Ureter (tissue), 1 donor: ENCODE measurements around the gene LTF. TPM values are rescaled to one million over a fixed set of nuclear protein-coding genes. Genes with fewer than 3 reads are reported as not detected.

Experiments
- DNase-seq: peaks from one replicate; pipeline ENCODE4 v3.0.0-alpha.2; 2020; ENCODE audit warnings: low spot score
- total RNA-seq: library from RNA; stranded (reverse); gene quantifications from one replicate; pipeline ENCODE4 v1.2.4, GENCODE V29; 2023
- donor health status: DM: yes; HTN: yes; CAD: no.

LTF gene
- total RNA-seq, 1 donor from 2014 or later, result 1.5 TPM

DNA sequence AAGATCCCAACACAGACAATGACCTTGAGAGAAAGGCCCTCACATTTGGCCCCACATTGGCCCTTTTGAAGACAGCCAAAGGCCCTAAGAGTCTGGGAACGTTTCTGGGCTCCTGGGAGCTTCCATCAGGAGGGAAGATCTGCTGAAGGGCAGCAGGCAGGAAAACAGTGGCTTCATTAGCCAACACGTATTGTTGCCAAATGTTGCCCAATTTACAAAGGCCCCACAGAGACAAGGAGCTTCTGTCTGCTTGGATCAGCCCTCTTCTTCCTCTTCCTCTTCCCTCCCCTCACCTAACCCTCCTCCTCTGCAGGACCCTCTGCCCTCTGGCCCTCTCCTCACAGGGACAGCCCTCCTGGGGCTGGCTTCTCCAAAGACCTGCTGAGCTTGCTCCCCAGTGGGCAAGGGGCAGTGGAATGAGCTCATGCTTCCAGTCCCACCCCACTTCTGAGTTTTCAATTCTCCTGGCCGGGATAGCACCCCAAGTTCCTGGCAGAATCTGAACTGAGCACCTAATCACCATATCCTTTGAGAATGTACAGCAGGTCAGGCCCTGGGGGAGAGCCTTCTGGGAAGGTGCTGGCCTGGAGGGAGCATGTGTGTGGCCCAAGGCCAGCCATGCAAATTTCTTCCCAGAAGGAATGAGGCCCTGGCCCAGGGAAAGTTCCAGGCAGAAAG lies 5.1 kb upstream of the LTF start:
- DNase-seq, result no peak

DNA sequence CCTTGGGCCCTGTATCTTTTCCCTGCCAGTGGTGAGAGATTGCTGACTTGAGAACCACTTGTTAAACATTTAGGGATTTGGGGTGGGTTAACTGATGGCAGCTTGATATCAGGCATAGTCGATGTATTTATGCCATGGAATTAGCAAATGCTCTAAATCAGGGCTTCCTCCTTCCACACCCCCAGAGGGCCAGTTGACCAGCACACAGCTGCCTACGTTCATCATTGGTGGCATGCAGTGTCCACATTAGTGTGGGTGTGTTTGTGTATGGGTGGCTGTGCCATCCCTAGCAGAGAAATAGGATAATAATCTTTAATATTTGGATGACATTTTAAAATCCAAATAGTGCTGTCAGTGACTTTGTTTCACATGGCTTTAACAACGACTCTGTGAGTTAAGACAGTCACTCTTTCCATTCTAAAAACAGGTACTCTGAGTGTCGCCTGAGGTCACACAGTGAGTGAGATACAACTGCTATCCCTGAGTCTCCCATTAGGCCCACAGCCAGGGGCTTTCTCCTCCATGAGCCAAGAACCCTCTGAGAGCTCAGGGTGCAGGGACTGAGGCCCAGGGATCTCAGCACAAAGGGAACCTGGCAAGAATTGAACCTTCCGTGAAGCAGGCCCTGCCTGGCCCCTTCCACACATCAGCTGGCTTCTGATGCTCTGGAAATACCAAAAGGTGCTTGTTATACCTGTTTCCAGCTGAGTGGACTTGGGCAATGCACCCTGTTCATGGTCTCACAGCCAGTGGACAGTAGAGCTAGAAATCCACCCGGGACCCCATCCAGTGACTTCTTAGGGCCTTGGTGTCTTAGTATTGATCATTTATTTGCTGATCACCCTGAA lies 4.3 kb upstream of the LTF start:
- no peak for DNase-seq

DNA sequence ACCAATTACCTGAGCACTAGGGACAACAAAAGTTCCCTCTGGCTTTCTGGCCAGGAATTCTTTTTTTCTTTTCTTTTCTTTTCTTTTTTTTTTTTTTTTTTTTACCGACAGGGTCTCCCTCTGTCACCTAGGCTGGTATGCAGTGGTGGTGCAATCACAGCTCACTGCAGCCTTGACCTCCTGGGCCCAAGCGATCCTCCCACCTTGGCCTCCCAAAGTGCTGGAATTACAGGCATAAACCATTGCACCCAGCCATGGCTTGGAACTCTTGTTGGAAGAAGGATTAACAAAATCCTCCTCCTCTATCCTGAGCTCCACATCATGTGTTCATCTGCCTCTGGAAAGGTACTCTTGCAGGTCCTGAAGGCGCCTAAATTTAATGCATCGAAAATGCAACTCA lies 2.9 kb upstream of the LTF start:
- no peak for DNase-seq

DNA sequence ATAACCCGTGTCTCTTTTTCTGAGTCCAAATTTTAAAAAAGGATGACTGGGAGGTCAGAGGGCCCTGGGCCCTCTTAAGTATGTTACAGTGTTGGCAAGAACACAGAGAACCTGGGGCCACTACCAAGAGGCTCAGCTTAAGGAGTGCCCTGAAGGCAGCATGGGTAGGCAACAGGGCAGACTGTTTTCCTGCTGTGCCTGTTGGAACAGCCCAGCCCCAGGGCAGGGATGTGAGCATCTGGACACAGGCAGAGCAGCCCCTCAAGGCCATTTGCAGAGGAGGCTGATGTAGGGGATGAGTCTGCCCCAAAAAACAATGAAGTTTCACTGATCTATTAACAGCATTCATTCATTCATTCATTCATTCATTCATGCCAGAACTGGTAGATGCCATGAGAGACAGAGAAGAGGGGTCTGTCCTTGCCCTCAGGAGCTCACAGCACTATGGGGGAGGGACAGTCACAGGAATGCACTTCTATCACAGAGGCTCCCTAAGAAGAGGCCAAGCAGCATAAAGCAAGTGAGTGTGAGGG lies 2.2 kb upstream of the LTF start:
- DNase-seq, result no peak

GRCh38 chr3:46466273-46466672 lies 1.6 kb upstream of the LTF start:
- DNase-seq, result no peak

DNA sequence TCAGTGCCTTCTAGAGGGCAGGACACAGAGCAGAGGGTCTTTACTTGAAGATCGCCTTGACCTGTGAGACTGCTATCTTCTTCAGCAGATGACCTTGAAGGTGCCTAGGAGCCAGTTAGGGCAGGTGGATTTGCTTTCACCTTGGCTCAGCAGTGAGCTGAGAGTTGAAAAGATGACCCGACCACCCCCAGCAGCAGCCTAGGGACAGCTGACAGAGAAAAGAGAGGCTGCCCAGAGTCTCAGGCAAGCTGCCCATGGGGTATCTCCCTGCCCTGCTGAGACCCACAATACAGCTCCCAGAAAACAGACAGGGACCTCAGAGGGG lies 453 bp upstream of the LTF start:
- DNase-seq, result no peak

DNA sequence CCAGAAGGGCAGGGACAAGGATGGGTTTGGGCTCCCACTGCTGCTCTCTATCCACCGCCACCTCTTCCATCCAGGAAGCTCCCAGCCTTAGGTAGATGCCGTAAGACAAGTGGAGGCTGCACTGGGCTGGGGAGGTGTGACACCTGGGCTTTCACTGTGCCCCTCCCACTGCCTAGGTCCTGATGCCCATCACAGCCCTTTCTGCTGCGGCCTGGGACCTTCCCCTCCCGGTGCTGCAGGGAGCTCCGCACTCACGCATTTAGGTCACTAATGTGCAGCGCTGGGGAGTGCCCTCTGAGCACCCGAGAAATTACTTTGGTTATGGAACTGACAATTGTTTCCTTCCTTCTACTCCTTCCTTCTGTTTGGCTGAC lies 850 bp downstream of the LTF start:
- no peak for DNase-seq

- no peak for DNase-seq
Measured at GRCh38 chr3:46463120-46463867, 1.4 kb downstream of the LTF start.

DNA sequence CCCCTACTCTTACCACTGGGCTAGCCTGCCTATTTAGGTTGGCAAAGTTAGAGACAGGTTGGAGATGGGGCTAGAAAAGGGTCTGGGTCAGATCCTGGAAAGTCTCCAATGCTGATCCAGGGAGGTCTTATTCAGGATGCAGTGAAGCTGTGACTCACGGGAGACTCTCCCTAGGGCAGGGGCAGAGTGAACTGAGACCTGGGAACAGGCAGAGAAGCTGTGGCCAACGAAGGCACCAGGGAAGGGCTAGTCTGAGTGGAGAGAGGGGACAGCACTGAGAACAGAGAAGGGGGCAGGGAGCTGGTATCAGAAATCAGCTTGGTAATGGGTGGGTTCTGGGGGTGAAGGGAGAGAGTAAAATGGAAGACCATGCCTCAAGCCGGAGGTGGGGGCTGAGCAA lies 2.2 kb downstream of the LTF start:
- no peak for DNase-seq

DNA sequence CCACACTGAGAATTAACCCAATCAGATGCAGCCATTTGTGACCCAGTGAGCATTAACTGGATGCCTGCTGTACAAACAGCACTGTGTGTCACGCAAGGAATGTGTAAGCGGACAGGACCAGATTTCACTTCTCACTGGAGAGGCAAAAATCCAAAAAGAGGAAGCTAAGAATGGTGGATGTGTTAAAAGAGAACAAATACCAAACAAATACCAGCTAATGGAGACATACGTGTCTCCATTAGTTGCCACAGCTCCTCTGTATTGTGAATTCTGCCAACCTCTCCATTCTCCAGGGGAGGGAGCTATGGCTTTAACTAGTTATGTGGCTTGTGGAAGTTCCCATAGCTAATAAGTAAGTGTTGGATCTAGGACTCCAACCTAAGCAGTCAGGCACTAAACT lies 2.6 kb downstream of the LTF start:
- DNase-seq, result no peak

DNA sequence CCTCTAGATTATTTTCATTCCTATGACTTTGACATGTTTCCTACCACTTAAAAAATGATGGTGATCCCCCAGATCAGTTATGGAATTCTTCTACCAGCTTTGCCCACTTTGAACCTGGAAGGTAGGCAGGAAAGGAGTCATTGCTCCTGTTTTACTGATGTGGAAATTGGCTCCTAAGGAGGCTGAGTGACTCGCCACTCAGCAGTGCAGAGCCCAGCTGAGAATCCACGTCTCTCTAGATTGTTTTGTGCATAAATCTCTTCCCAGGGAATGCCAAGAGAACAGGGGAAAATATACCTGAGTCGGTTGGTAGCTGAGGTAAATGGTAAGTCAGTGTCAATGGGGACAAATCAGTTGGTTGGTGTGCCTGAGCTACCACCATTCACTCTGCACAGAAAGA lies 4.7 kb downstream of the LTF start:
- peak; percentile 2 for DNase-seq

DNA sequence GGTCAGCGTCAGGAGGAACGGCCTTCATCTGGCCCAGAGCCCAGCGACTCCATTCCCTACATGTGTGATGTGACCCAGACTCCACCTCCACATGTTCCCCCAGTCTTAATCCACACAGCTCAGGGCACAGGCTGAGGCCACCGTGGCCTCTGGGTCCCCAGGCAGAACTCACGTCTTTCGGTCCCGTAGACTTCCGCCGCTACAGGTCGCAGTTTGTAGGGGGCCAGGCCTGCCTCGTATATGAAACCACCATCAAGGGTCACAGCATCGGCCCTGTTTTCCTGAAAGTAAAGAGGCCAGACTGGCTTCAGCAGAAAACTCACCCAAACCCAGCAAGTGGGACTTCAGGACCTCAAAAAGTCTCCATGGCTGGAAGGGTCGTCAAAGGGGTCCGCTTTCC lies 8.6 kb downstream of the LTF start:
- DNase-seq, result no peak

GRCh38 chr3:46455231-46456115 lies 9.2 kb downstream of the LTF start:
- DNase-seq, result peak; percentile 29

DNA sequence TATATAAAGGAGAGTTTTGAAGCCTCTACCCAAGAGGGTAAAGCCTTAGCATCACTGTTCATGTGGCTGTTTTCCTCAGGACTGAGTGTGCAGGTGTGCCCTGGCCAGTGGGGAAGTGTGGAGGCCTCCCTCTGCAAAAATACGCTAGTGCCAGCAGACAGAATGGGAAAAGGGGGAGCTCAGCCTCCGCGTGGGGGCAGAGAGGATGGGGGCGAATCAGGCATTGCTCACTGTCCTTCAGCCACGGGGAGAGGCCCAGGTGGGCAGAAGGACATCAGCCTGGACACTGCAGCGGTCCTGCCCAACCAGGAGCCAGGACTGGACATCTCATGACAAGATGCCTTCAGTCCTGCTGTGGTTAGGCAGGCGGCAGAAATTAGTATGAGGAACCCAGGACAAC lies 10.1 kb downstream of the LTF start:
- DNase-seq, result no peak

GRCh38 chr3:46454209-46454595 lies 10.5 kb downstream of the LTF start:
- peak; percentile 36 for DNase-seq

GRCh38 chr3:46453526-46454208 lies 11.0 kb downstream of the LTF start:
- peak; percentile 18 for DNase-seq

DNA sequence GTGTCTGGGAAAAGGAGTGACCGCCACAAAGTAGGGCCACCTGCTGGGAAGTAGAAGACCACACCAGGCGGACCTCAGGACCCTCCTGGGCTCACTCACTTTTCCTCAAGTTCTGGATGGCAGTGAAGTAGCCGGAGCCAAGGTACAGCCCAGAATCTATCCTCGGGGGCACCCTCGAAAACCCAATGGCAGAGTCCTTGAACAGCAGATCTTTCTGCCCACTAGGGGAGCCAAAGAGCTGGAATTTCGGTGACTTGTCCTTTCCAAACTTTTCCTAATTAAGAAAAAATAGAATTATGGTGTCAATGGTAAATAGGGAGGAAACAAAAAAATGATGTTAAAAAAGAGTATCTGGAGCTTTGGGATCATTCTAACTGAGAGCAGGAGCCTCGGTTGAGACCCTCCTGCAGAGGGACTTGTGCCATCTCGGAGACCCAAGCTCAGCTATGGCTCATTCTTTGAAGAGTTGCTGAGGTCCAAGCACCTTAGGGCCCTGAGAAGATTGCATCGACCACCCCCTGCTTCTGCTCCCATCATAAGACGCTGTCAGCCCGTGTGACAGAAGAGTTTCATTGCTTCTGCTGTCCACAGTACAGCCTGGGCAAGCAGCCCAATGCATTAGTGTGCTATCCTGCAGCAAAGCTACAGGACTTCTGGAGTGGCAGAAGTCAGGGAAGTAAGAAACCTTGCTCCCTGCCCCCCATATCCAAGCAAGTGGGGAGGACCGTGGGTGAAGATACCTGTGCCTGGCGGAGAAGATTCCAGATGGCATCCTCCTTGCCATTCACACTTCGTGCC lies 14.8 kb downstream of the LTF start:
- no peak for DNase-seq

DNA sequence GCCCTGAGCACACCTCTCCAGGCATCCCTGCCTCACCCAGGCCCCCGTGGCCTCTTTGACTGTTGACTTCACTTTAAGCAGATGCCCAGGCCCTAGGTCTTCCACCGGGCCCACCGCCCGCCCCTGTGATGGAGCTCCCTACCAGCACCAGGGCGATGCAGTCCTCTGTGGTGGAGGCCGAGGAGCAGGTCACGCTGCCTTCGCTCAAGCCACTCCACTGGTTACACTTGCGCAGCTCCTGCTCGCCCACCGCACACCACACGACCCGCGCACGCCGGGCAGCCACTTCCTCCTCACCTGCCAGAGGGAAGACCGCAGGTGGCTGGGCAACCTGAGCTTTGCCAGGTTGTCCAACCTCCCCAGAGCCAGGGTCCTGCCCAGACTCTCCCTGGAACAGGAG lies 16.0 kb downstream of the LTF start:
- no peak for DNase-seq

GRCh38 chr3:46447228-46447985 lies 17.3 kb downstream of the LTF start:
- DNase-seq, result no peak
